GM23248 (cell line): ENCODE data around the gene MYL4. TPM values are rescaled to one million over a fixed set of nuclear protein-coding genes. Genes with fewer than 3 reads are reported as not detected.

Source experiments
- DNase-seq: peaks from one replicate; pipeline ENCODE4 v3.0.0-alpha.2; 2015
- H2AFZ ChIP-seq: fragments of 200-600 bp; sonication (generic); 2 replicates; pipeline ENCODE4 v1.6.1; 2016; ENCODE audit warnings: antibody characterized with exemption
- H3F3A ChIP-seq: fragments of 200-600 bp; sonication (generic); 2 replicates; pipeline ENCODE4 v1.6.1; 2016; ENCODE audit warnings: mild to moderate bottlenecking, antibody characterized with exemption, mixed run types; ENCODE audit not compliant: insufficient read depth
- H3K27ac ChIP-seq: fragments of 200-600 bp; sonication (generic); 2 replicates; pipeline ENCODE4 v1.5.1; 2016; ENCODE audit warnings: mild to moderate bottlenecking
- H3K27me3 ChIP-seq: fragments of 200-600 bp; sonication (generic); replicated peaks from 2 replicates; pipeline ENCODE4 v1.6.1; 2016; ENCODE audit warnings: mild to moderate bottlenecking; ENCODE audit not compliant: insufficient read depth
- H3K36me3 ChIP-seq: fragments of 200-600 bp; sonication (generic); 2 replicates; pipeline ENCODE4 v1.6.1; 2016; ENCODE audit warnings: low read depth, mild to moderate bottlenecking
- H3K4me1 ChIP-seq: fragments of 200-600 bp; sonication (generic); 2 replicates; pipeline ENCODE4 v1.6.1; 2016; ENCODE audit warnings: mild to moderate bottlenecking; ENCODE audit not compliant: insufficient read depth
- H3K4me2 ChIP-seq: fragments of 200-600 bp; sonication (generic); one replicate; pipeline ENCODE4 v1.6.1; 2016; ENCODE audit warnings: mild to moderate bottlenecking; ENCODE audit not compliant: unreplicated experiment
- H3K4me3 ChIP-seq: fragments of 200-600 bp; sonication (generic); 2 replicates; pipeline ENCODE4 v1.5.1; 2016; ENCODE audit warnings: mild to moderate bottlenecking
- H3K79me2 ChIP-seq: fragments of 200-600 bp; sonication (generic); 2 replicates; pipeline ENCODE4 v1.6.1; 2016; ENCODE audit warnings: mild to moderate bottlenecking; ENCODE audit not compliant: insufficient read depth
- H3K9ac ChIP-seq: fragments of 200-600 bp; sonication (generic); 2 replicates; pipeline ENCODE4 v1.6.1; 2016; ENCODE audit warnings: mild to moderate bottlenecking
- H3K9me2 ChIP-seq: fragments of 200-600 bp; sonication (generic); 2 replicates; pipeline ENCODE4 v1.6.1; 2016; ENCODE audit warnings: mixed run types, mild to moderate bottlenecking, moderate library complexity; ENCODE audit not compliant: insufficient read depth
- H3K9me3 ChIP-seq: fragments of 200-600 bp; sonication (generic); one replicate; pipeline ENCODE4 v1.6.1; 2017; ENCODE audit warnings: low read depth
- H4K20me1 ChIP-seq: fragments of 200-600 bp; sonication (generic); 2 replicates; pipeline ENCODE4 v1.6.0; 2016; ENCODE audit not compliant: insufficient read depth
- EZH2 ChIP-seq: fragments of 200-600 bp; sonication (generic); IDR thresholded peaks from 2 replicates; pipeline ENCODE4 v1.6.1; 2018; ENCODE audit warnings: antibody characterized with exemption, mild to moderate bottlenecking; ENCODE audit not compliant: insufficient read depth, poor library complexity, severe bottlenecking
- EZH2phosphoT487 ChIP-seq: fragments of 200-600 bp; sonication (generic); IDR thresholded peaks from 2 replicates; pipeline ENCODE4 v1.6.1; 2018; ENCODE audit warnings: antibody characterized with exemption, moderate library complexity, mild to moderate bottlenecking, low read depth; ENCODE audit not compliant: insufficient read depth
- WGBS, 2 experiments: methylation state at CpG; one replicate each; pipeline ENCODE4 v1.1.6; 2015 to 2017; ENCODE audit warnings: low lambda C conversion rate in 2 of 2, low coverage in 1 of 2; ENCODE audit errors: missing lambda C conversion rate in 2 of 2; 5-methylcytosine and 5-hydroxymethylcytosine counted together
- in situ Hi-C: fragments of 300-500 bp; cut with MboI; formaldehyde crosslinking; loops from 2 replicates; pipeline ENCODE4 v1.15.0; 2020
- polyA plus RNA-seq: library from polyadenylated mRNA; unstranded; fragments of >200 nt; fragmentation: Nextera tagmentation; extraction: Ambion mirVana; gene quantifications from 2 replicates; pipeline ENCODE4 v1.2.1, GENCODE V29; 2016
- small RNA-seq: library from RNA; depleted of rRNA; stranded (forward); fragments of <200 nt; gene quantifications from one replicate; pipeline ENCODE3, GENCODE V24; 2014; ENCODE audit warnings: low read depth, low replicate concordance
- total RNA-seq: library from RNA; depleted of rRNA; stranded (reverse); fragments of >200 nt; shearing (Covaris generic); gene quantifications from 2 replicates; pipeline ENCODE4 v1.2.3, GENCODE V29; 2014; rRNA removed

Gene MYL4
- total and polyA plus RNA-seq, 2 experiments from 2014 or later = not detected

GRCh38 chr17:47270946-47271705 is 62.0 kb downstream of the MYL4 start:
- H3K9me3 ChIP-seq = no peaks in the 10 kb centered on the region
- peaks cover 41% of the 10 kb centered on the region for H3F3A ChIP-seq
- WGBS, 2 experiments = 69 to 73% methylated on average over 2 of the region's 2 CpGs
- peaks cover 38% of the 10 kb centered on the region for H3K4me1 ChIP-seq
- H3K4me3 ChIP-seq = no peak overlapping the region
- H3K9me2 ChIP-seq = no peaks in the 10 kb centered on the region
- H3K36me3 ChIP-seq = no peaks in the 10 kb centered on the region
- no peak overlapping the region for H3K9ac ChIP-seq
- TF ChIP-seq EZH2phosphoT487 (no peak), EZH2 (no peak)
- no peak overlapping the region for H2AFZ ChIP-seq
- H3K27me3 ChIP-seq = no peaks in the 10 kb centered on the region
- no peaks in the 10 kb centered on the region for H3K79me2 ChIP-seq
- H4K20me1 ChIP-seq = no peaks in the 10 kb centered on the region
- H3K4me2 ChIP-seq = no peak overlapping the region
- no peak for DNase-seq
- no peak overlapping the region for H3K27ac ChIP-seq
- in situ Hi-C loops = no loop called here

- Histone ChIP-seq H3F3A (peaks cover 41% of the 10 kb centered on the region), H3K9ac (no peak overlapping the region), H3K36me3 (no peaks in the 10 kb centered on the region), H2AFZ (no peak overlapping the region), H3K27me3 (no peaks in the 10 kb centered on the region), H4K20me1 (no peaks in the 10 kb centered on the region), H3K4me1 (peaks cover 38% of the 10 kb centered on the region), H3K4me2 (no peak overlapping the region), H3K4me3 (no peak overlapping the region), H3K9me2 (no peaks in the 10 kb centered on the region), H3K79me2 (no peaks in the 10 kb centered on the region), H3K9me3 (no peaks in the 10 kb centered on the region), H3K27ac (no peak overlapping the region)
- WGBS, 2 experiments = 29 to 76% methylated on average over 1 of the region's 1 CpG
- no peak for DNase-seq
- no peak for TF ChIP-seq EZH2
- no peak for TF ChIP-seq EZH2phosphoT487
- in situ Hi-C loops = no loop called here
Measured at GRCh38 chr17:47272491-47272890, 63.3 kb downstream of the MYL4 start.

- no peaks in the 10 kb centered on the region for H3K36me3 ChIP-seq
- no peak overlapping the region for H3K4me3 ChIP-seq
- no peak overlapping the region for H3K27ac ChIP-seq
- H3F3A ChIP-seq = peaks cover 41% of the 10 kb centered on the region
- H3K79me2 ChIP-seq = no peaks in the 10 kb centered on the region
- peaks cover 38% of the 10 kb centered on the region for H3K4me1 ChIP-seq
- in situ Hi-C loops = no loop called here
- no peak for TF ChIP-seq EZH2
- no peak for TF ChIP-seq EZH2phosphoT487
- no peaks in the 10 kb centered on the region for H3K9me2 ChIP-seq
- 83 to 85% methylated on average over 2 of the region's 2 CpGs for WGBS, 2 experiments
- no peak overlapping the region for H3K4me2 ChIP-seq
- H3K9me3 ChIP-seq = no peaks in the 10 kb centered on the region
- H2AFZ ChIP-seq = no peak overlapping the region
- H3K9ac ChIP-seq = no peak overlapping the region
- H3K27me3 ChIP-seq = no peaks in the 10 kb centered on the region
- no peak for DNase-seq
- no peaks in the 10 kb centered on the region for H4K20me1 ChIP-seq
Measured at GRCh38 chr17:47273245-47273644, 64.1 kb downstream of the MYL4 start.

Small RNA genes lying within 50 kb of the gene (small RNA-seq; reads per million reads assigned to genes)
- not detected for gene RNU7-186P

Other genes with a start within 250 kb of the MYL4 start
- not detected in 2 replicates for gene RPRML, start 230.1 kb upstream of the MYL4 start, total RNA-seq
- not detected in 2 replicates for gene RPRML, start 230.1 kb upstream of the MYL4 start, polyA plus RNA-seq
- 66.1 and 91.5 TPM in 2 replicates for gene CDC27, start 20.1 kb upstream of the MYL4 start, total RNA-seq
- 106 and 113 TPM in 2 replicates for gene CDC27, start 20.1 kb upstream of the MYL4 start, polyA plus RNA-seq
- 6.7 and 7.2 TPM in 2 replicates for gene ITGB3, start 44.5 kb downstream of the MYL4 start, total RNA-seq
- 3.4 and 3.5 TPM in 2 replicates for gene ITGB3, start 44.5 kb downstream of the MYL4 start, polyA plus RNA-seq
- gene EFCAB13, start 114.6 kb downstream of the MYL4 start, total RNA-seq = 1.4 and 1.6 TPM in 2 replicates
- 0.98 and 1.2 TPM in 2 replicates for gene EFCAB13, start 114.6 kb downstream of the MYL4 start, polyA plus RNA-seq